ENCODE measurements around the gene SAE1.
A peak's percentile ranks its signal among the peaks of the same experiment; 100 is the strongest.

Gene SAE1

DNA sequence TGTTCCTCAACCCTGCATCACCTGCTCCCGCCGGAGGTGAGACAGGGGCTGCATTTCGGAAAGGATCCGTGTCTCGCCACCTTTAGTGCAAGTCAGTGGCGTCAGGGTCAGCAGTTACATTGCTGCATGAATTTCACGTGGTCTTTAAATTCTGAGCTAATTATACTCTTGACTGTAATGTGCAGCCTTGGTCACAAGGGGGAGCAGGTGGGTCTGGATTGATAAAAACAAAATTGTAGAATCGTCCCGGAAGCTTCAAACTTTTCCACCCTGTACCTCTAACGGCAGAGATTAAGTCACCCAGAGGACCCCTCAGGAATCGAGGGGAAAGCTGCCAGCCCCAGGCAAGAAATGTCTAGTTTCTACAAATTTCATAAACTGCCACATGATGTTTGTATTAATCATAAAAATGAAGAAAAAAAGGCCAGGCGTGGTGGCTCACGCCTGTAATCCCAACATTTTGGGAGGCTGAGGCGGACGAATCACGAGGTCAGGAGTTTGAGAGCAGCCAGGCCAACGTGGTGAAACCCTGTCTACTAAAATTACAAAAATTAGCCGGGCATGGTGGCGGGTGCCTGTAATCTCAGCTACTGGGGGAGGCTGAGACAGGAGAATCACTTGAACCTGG, 80.2 kb downstream of the SAE1 start:
- Mint-ChIP-seq H3K9me3 (no peaks in the 10 kb centered on the region), H3K4me1 (peaks cover 5% of the 10 kb centered on the region), H3K27ac (peak overlapping the region; percentile 32), H3K4me3 (no peak overlapping the region), H3K27me3 (no peaks in the 10 kb centered on the region), H3K36me3 (peaks cover 17% of the 10 kb centered on the region)
- peak; percentile 79 to 82 for DNase-seq (ENCODE audit: low spot score in 2 of 2)
- ATAC-seq (ENCODE audit: low read depth), result peak; percentile 77

DNA sequence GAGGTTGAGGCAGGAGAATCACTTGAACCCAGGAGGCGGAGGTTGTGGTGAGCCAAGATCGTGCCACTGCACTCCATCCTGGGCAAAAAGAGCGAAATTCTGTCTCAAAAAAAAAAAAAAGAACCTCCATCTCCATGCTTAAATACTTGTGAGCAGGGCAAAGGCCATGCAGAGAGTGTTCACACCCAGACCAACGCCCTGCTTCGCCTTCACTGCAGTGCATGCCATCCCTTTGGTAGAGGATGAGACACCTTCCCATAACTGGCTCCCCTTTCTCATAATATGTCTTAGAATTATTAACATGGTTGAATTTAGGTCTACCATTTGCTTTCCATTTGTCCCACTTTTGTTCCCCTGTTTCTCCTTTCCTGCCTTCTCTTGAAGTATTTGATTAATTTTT, 84.9 kb downstream of the SAE1 start:
- DNase-seq (ENCODE audit: low spot score in 2 of 2), result no peak
- Mint-ChIP-seq H3K27me3 (no peaks in the 10 kb centered on the region), H3K4me1 (peaks cover 3% of the 10 kb centered on the region), H3K36me3 (no peaks in the 10 kb centered on the region), H3K4me3 (no peak overlapping the region), H3K9me3 (no peaks in the 10 kb centered on the region), H3K27ac (no peak overlapping the region)
- no peak for ATAC-seq (ENCODE audit: low read depth)

DNA sequence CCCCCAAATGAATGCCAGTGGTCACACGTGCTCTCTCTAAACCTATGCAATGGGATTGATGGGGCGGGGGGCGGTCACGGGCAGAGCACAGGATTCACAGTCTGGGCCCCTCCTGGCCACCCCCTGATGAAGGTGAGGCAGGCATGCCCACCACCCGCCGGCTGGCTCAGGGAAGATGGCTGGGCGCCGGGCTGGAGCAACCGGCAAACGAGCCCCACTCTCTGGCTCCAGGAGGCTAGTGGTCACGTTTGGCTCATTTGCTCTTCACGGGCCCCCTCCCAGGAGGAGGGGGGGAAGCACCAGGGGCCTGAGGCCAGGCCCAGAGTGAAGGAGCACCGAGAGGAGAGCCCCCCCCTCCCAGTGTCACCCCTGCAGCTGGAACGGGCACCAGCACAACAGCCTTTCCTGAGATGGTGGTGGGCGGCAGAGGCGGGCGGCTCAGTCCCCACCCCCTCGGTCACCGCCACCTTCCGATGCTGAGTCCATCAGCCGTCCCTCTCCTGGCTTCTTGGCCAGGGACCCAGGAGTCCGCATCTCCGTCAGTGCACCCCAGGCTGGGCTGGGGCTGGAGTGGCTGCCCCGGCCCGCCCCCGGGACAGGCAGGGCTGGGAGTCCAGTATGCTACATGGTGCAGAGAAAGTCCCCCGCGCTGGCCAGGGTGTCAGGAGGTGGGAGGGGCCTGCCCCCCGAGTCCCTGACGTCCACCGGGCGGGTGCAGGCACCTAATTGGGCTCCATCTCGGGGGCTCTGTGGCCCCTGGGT, 90.6 kb downstream of the SAE1 start:
- H3K27ac Mint-ChIP-seq, result no peak overlapping the region
- no peaks in the 10 kb centered on the region for H3K27me3 Mint-ChIP-seq
- no peaks in the 10 kb centered on the region for H3K9me3 Mint-ChIP-seq
- H3K4me3 Mint-ChIP-seq, result no peak overlapping the region
- DNase-seq (ENCODE audit: low spot score in 2 of 2) (no peak), ATAC-seq (ENCODE audit: low read depth) (no peak)
- no peaks in the 10 kb centered on the region for H3K36me3 Mint-ChIP-seq
- H3K4me1 Mint-ChIP-seq, result peaks cover 4% of the 10 kb centered on the region

DNA sequence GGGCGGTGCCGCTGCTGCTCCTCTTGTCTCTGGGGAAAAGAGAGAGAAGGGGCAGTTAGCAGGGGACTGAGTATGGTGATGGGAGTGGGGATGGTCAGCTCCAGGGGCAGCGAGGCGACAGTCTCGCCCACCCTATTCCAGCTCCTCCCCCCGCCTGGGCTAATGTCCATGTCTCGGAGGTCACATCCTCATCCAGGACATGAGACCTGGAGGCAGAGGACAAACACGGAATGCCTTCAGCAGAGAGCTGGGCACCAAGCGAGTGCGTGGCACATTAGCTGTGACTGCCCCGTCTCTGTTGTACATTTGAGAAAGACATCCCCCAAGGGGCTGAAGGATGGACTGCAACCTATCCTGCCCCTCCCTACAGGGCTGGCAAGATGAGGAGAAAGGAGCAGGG, 91.3 kb downstream of the SAE1 start:
- Mint-ChIP-seq H3K27me3 (no peaks in the 10 kb centered on the region), H3K4me3 (no peak overlapping the region), H3K9me3 (no peaks in the 10 kb centered on the region), H3K27ac (no peak overlapping the region), H3K36me3 (no peaks in the 10 kb centered on the region), H3K4me1 (peaks cover 4% of the 10 kb centered on the region)
- no peak for ATAC-seq (ENCODE audit: low read depth)
- no peak for DNase-seq (ENCODE audit: low spot score in 2 of 2)

DNA sequence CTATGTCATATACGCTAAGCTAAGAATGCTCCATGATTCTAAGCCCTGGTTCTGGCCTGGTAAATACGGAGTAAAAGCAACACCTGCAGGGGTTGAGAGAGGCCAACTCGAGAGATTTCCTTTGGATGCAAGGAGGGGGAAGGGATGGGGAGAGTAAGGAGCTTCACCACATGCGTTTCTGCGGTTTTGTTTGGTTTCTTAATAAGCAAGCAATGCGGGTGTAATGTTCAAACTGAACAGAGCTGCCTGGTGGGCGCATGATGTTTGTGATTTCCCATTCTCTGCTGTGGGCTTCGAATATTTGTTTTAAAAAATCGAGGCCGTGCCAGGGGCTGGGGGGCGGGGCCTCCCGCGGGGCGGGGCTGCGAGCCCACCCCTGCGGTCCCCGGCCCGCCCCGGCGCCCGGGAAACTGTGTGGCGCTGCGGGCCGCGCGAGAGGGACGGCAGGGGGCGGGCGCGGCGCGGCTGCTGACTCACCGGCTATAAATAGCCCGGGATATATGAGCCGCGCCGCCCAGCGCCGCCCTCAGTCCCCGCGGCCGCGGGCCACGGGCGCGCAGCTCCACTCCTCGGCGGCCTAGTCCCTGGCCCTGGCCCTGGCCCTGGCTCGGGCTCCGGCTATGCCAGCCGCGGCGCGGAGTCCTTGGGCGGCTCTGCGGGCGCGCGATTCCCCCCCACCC, 95.3 kb downstream of the SAE1 start:
- DNase-seq (ENCODE audit: low spot score in 2 of 2), result peak; percentile 92 to 96
- H3K9me3 Mint-ChIP-seq, result no peaks in the 10 kb centered on the region
- H3K27ac Mint-ChIP-seq, result peak overlapping the region; percentile 45
- peak; percentile 62 for ATAC-seq (ENCODE audit: low read depth)
- H3K36me3 Mint-ChIP-seq, result no peaks in the 10 kb centered on the region
- H3K4me3 Mint-ChIP-seq, result peak overlapping the region; percentile 80
- peaks cover 4% of the 10 kb centered on the region for H3K4me1 Mint-ChIP-seq
- no peaks in the 10 kb centered on the region for H3K27me3 Mint-ChIP-seq

DNA sequence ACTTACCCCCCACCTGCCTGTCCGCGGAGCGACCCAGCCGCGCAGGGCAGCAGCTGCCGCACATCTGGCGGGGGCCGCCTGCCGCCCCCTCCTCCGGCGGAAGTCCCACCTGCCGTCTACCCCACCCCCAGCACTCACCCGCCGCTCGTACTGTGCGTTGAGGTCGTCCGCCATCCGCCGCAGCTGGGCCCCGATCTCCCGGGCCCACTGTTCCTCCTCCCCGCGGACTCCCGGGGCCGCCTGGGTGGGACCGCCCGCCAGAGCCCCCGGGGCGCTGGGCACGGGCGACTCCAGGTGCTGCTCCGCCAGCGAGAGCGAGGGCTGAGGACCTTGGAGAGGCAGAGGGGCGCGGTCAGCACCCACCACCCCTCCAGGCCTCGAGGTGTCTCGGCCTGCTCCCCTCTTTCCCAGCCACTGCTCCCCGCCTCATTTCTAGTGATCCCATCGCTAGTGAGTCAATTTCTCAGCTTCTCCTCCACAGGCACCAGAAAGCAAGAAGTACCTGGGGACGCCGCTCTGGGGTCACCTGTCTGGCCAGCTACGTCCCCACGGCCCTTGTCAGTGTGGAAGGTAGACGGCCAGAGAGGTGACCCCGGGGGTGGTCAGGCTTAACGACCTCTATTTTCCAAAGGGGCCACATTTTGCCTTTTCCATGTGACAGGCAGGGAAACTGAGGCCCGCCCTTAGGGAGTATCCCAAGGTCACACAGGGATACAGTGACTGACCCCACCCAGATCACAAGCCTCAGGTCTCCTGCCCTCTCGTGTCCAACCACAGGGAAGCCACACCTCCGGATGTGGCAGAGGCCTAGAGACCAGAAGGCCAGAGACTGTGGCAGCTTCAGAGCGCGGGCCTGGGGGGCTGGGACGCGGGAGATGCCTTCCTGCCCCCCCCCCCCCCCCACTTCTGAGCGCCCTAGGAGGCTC, 96.1 kb downstream of the SAE1 start:
- Mint-ChIP-seq H3K4me1 (peaks cover 8% of the 10 kb centered on the region), H3K36me3 (no peaks in the 10 kb centered on the region), H3K27ac (peak overlapping the region; percentile 84), H3K27me3 (no peaks in the 10 kb centered on the region), H3K4me3 (peak overlapping the region; percentile 80), H3K9me3 (no peaks in the 10 kb centered on the region)
- DNase-seq (ENCODE audit: low spot score in 2 of 2) (peak in 1 of 2 donors; percentile 35), ATAC-seq (ENCODE audit: low read depth) (peak; percentile 4)

DNA sequence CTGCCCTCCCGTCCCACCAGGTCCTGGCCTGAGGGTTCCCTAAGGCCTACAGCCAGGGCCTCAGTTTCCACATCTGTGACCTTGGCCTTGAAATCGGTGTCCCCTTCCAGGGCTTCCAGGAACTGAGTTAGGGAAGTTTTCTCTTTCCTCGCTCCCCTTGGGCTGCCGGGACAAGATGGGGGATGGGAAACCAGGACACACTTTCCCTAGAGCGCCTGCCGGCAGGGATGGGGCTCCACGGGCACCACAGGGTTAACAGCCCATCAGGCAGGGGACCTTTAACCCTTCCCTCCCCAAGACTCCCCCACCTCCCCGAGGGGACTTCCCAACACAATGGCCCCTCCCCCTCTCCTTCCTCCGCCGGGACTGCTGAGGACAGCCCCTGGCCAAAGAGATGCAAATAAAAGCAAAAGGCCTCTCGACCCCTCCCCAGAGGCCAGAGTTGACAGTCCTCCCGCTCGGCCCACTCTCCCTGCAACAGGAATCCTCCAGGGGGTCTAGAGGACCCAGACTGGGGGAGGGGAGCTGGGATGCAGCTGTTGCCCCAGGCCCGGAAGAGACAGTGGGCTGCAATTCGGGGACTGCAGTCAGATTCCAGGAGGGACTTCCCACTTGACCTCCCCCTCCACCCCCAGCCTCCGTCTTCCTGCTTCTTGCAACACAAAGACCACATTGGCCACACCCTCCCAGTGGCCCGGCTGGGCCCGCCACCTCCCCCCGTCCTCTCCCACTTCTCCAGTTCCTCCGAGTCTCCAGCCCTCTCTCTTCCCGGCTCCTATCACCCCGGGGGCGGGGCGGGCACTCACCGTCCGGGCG, 96.9 kb downstream of the SAE1 start:
- H3K4me1 Mint-ChIP-seq, result peaks cover 14% of the 10 kb centered on the region
- DNase-seq (ENCODE audit: low spot score in 2 of 2), result peak; percentile 42 to 44
- ATAC-seq (ENCODE audit: low read depth), result no peak
- no peaks in the 10 kb centered on the region for H3K36me3 Mint-ChIP-seq
- no peaks in the 10 kb centered on the region for H3K9me3 Mint-ChIP-seq
- peak overlapping the region; percentile 84 for H3K27ac Mint-ChIP-seq
- peak overlapping the region; percentile 80 for H3K4me3 Mint-ChIP-seq
- H3K27me3 Mint-ChIP-seq, result no peaks in the 10 kb centered on the region

DNA sequence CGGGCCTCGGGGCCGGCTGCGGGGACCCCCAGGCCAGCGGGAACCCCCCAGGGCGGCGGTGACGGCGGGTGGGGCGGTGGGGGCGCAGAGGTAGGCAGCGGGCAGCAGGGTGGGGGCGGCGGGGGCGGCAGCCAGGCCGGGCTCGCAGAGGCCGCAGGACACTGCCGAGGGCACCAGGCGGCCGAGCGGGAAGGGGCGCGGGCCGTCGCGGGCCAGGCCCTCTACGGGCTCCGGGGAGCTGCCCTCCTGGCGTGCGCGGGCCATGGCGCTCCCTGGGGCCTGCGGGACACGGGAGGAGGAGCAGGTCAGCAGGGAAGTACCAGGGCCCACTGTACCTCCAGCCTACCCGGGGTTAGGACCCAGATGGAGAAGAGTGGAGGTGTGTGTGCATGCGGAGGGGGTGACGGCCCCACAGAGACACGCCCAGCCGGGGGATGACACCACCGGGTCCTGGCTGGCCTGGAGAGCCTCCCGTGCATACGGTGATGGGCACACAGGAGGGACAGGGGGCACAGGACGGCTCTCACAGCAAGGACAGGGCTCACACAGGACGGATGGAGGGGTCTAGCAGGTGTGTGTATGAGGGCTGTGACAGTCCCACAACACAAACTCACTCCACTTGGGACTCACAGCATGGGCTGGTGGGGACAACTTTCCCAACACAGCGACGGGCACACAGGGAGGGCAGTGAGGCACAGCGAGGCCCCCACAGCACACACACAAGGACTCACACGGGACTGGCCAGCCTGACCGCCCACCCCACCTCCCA, 97.7 kb downstream of the SAE1 start:
- no peaks in the 10 kb centered on the region for H3K36me3 Mint-ChIP-seq
- no peaks in the 10 kb centered on the region for H3K27me3 Mint-ChIP-seq
- no peak overlapping the region for H3K4me3 Mint-ChIP-seq
- H3K9me3 Mint-ChIP-seq, result no peaks in the 10 kb centered on the region
- ATAC-seq (ENCODE audit: low read depth), result peak; percentile 6
- peaks cover 18% of the 10 kb centered on the region for H3K4me1 Mint-ChIP-seq
- H3K27ac Mint-ChIP-seq, result no peak overlapping the region
- DNase-seq (ENCODE audit: low spot score in 2 of 2), result peak in 1 of 2 donors; percentile 59

DNA sequence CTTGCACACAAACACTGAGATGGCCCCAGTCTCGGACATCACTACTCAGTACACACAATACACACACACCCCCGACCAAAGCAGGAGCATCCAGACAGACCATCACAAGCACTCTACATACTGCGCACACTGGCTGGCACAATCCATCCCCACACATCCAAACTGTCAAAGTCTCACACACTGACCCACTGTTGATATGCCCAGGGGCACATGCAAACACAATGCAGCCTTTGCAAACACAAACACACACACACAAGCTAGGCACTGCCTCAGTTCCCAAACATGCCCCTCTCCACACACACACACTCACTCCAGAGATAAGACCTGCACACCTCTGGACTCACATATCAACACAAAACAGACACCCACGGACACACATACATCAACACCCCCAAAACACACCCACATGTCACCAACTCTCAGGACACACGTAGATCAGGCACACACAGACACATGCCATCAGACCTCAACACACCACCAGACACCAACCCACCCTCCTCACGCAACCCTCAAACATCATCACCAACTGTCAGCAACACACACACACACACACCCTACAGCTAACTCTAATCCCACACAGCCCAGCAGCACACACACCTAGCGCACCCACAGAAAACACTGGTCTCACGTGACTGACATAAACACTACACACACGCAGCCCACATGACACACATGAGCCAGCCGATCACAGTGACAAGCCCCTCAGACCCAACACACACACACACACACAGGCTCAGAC, 98.5 kb downstream of the SAE1 start:
- Mint-ChIP-seq H3K36me3 (no peaks in the 10 kb centered on the region), H3K4me1 (peaks cover 18% of the 10 kb centered on the region), H3K27ac (no peak overlapping the region), H3K9me3 (no peaks in the 10 kb centered on the region), H3K4me3 (no peak overlapping the region), H3K27me3 (no peaks in the 10 kb centered on the region)
- no peak for DNase-seq (ENCODE audit: low spot score in 2 of 2)
- ATAC-seq (ENCODE audit: low read depth), result no peak

DNA sequence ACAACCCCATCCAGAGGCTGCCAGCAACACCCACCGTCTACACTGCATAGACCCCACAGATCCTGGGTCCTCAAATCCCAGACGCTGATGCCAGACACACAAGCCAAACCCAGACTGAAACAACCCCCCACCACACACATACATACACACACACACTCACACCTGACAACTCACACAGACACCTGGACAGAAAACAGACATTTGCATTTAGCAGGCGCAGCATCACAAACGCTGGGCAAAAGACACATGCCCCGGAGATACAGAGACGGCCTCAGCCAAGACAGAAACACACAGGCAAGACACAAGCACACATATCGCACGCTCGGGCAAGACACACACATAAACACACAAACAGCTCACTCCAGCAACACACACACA, 99.0 kb downstream of the SAE1 start:
- Mint-ChIP-seq H3K9me3 (no peaks in the 10 kb centered on the region), H3K27me3 (no peaks in the 10 kb centered on the region), H3K4me1 (peaks cover 18% of the 10 kb centered on the region), H3K36me3 (no peaks in the 10 kb centered on the region), H3K27ac (no peak overlapping the region), H3K4me3 (no peak overlapping the region)
- DNase-seq (ENCODE audit: low spot score in 2 of 2) (no peak), ATAC-seq (ENCODE audit: low read depth) (no peak)

DNA sequence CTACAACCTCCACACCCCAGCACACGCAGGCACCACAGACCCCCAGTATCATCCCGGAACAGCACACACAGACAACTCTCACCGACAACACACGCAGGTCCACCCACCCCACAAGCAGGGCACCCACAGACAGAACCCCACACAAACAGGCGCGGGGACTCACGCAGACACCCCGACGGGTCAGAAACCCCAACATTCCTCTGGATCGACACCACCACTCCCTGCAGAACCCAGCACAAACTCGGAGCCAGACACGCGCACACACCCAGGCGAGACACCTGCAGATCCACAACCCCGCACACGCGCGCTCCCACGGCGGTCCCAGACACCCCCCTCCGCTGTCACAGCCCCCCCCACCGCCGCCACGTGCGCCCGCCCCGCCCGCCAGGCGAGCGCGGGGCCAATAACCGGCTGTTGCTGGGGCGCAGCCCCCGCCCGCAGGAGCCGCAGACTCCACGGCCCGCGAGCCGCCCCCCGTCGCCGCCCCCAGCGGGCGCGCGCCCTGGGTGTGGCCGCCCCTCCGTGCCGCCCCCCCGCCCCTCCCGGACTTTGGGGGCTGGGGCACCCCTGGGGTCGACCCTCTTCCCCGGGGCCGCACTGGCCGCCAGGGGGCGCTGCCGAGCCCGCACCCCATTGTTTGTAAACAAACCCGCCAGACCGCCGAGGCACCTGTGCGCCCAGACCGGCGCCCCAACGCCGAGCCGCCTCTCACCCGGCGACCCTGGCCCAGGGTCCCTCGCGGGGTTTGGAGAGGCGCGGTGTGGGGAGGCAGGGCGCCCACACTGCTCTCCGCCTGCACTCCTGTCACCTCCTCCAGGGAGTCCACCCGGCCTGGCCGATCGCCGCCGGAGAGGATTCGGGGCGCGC, 99.7 kb downstream of the SAE1 start:
- H3K4me3 Mint-ChIP-seq, result peak overlapping the region; percentile 44
- H3K9me3 Mint-ChIP-seq, result no peaks in the 10 kb centered on the region
- peaks cover 18% of the 10 kb centered on the region for H3K4me1 Mint-ChIP-seq
- no peaks in the 10 kb centered on the region for H3K27me3 Mint-ChIP-seq
- no peak overlapping the region for H3K27ac Mint-ChIP-seq
- peak; percentile 92 to 96 for DNase-seq (ENCODE audit: low spot score in 2 of 2)
- peak; percentile 41 for ATAC-seq (ENCODE audit: low read depth)
- H3K36me3 Mint-ChIP-seq, result no peaks in the 10 kb centered on the region
